ENCODE results near the gene NCAPD2. TPM values are rescaled to one million over a fixed set of nuclear protein-coding genes. Genes with fewer than 3 reads are reported as not detected.
"Not testable (repeated sequence)": the region's sequence is repeated elsewhere in the genome, so short reads cannot be mapped to it uniquely, and the experiment has no call there.

The NCAPD2 gene
- total RNA-seq, 1 experiment from 2014 or later, result 204 TPM

DNA sequence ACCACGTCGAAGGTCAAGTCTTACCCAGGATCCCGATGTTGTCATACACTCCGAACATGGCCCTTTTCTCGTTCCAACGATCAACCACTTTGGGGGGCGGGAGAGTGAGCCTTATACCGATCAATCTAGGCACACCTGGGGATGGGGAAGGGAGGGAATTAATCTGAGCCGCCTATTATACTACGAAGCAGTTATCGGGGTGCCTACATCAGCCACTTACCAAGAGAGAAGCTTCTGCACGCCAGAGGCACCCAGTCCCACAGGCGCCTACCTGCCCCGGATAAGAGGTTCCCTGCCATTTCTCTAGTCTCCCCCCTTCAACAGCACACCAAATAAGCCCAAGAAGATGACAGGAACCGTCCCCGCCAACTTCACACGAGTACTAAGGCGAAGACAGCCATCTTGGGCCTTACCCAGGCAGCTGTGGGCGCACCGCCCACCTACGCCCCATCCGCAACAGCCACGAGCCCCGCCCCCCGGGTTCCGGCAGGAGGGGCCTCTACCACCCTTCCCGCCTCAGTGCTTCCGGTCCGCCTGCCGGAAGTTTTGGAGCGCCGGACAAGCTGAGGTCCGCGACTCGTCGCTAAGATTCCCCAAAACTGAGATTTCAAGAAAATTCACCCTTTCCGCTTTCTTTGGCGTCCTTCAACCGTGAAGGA is 935 bp upstream of the NCAPD2 start, which contains the start of gene MRPL51:
Gene MRPL51, minus strand, starts transcription at position 425 of the 659 bp plus-strand sequence. Its CDS starts 126 bp downstream, at position 299.
- peak within 1 kb of the TSS; percentile 96 for H3K27ac Mint-ChIP-seq (ENCODE audit: unreplicated experiment)
- ChIA-PET CTCF (interaction anchor here (0.6 to 1.3 kb wide), 8 partner anchors 28 to 273 kb away, joined by 3 to 13 read pairs (median 4); partner anchors contain the start of genes GAPDH and PTMS), POLR2A (interaction anchor here (0.5 to 1.7 kb wide), 20 partner anchors 8 to 419 kb away, joined by 3 to 52 read pairs (median 5); partner anchors contain the start of genes GAPDH, LTBR, NOP2 and VAMP1)
- intact Hi-C loops (cut with micrococcal nuclease; ENCODE audit: unreplicated experiment), result loop anchor here (1.0 kb wide), 1 partner anchor 23 kb away; the partner anchor contains the start of gene VAMP1
- H3K36me3 ChIP-seq (ENCODE audit: control insufficient read depth, insufficient read depth, low read length), result peaks cover 5% of the 10 kb centered on the region; the same call in 1 of the 2 replicates
- TF ChIP-seq, protein P1, sequence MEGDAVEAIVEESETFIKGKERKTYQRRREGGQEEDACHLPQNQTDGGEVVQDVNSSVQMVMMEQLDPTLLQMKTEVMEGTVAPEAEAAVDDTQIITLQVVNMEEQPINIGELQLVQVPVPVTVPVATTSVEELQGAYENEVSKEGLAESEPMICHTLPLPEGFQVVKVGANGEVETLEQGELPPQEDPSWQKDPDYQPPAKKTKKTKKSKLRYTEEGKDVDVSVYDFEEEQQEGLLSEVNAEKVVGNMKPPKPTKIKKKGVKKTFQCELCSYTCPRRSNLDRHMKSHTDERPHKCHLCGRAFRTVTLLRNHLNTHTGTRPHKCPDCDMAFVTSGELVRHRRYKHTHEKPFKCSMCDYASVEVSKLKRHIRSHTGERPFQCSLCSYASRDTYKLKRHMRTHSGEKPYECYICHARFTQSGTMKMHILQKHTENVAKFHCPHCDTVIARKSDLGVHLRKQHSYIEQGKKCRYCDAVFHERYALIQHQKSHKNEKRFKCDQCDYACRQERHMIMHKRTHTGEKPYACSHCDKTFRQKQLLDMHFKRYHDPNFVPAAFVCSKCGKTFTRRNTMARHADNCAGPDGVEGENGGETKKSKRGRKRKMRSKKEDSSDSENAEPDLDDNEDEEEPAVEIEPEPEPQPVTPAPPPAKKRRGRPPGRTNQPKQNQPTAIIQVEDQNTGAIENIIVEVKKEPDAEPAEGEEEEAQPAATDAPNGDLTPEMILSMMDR (IDR thresholded peaks at IDR 0.05; ENCODE audit: insufficient read depth in 1 of 2, low read depth in 1 of 2, low read length in 1 of 2, severe bottlenecking in 1 of 2, unreplicated experiment in 1 of 2), result no peak
- peaks cover 63% of the 10 kb centered on the region for H3K36me3 Mint-ChIP-seq (ENCODE audit: insufficient read depth, unreplicated experiment)
- peak; percentile 98 to 100 for DNase-seq
- H3K4me3 Mint-ChIP-seq (ENCODE audit: unreplicated experiment), result peak within 1 kb of the TSS; percentile 92
- peaks cover 10% of the 10 kb centered on the region for H3K4me1 Mint-ChIP-seq (ENCODE audit: low read depth, unreplicated experiment)
- H3K27me3 ChIP-seq (replicated peaks; ENCODE audit: control insufficient read depth, insufficient read depth, low read length), result no peaks in the 10 kb centered on the region
- no peaks in the 10 kb centered on the region for H3K27me3 Mint-ChIP-seq (ENCODE audit: insufficient read depth, unreplicated experiment)
- H3K9me3 ChIP-seq, result no peaks in the 10 kb centered on the region
- H3K4me1 ChIP-seq, result peaks cover 12% of the 10 kb centered on the region
- H3K4me3 ChIP-seq (ENCODE audit: low read depth, low read length), result peak within 1 kb of the TSS; percentile 81
- no TSS peak for BruUV-seq (replicated peaks)
- H3K9me3 Mint-ChIP-seq (ENCODE audit: unreplicated experiment), result no peaks in the 10 kb centered on the region

DNA sequence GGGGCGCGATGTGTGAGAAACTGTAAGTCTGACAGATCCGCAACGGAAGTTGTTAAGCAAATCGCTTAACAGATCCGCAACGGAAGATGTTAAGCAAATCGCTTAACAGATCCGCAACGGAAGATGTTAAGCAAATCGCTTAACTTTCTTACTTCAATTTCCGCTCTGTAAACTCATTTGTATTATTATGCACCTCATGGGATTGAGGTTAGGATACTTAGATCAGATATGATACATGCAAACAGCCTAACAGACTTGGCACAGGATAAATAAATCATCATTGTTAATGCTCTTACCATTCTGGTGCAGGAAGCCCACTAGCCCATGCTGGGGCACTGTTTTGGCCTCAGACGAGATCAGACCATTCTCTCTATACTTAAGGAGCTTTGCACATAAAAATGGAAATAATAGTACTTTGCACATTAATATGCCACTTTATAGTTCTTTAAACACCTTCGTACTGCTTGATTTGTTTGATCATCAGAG is 399 bp downstream of the NCAPD2 start:
- Mint-ChIP-seq H3K9me3 (ENCODE audit: unreplicated experiment) (no peaks in the 10 kb centered on the region), H3K4me3 (ENCODE audit: unreplicated experiment) (peak overlapping the region; percentile 92), H3K4me1 (ENCODE audit: low read depth, unreplicated experiment) (peaks cover 10% of the 10 kb centered on the region), H3K27me3 (ENCODE audit: insufficient read depth, unreplicated experiment) (no peaks in the 10 kb centered on the region), H3K27ac (ENCODE audit: unreplicated experiment) (peak overlapping the region; percentile 96), H3K36me3 (ENCODE audit: insufficient read depth, unreplicated experiment) (peaks cover 73% of the 10 kb centered on the region)
- peak in 1 of 2 experiments; percentile 32 for DNase-seq
- ChIA-PET CTCF (interaction anchor here (0.6 to 2.9 kb wide), 3 partner anchors 29 to 43 kb away, joined by 3 to 12 read pairs (median 3); no protein-coding TSS in a partner anchor), POLR2A (interaction anchor here (0.9 to 2.4 kb wide), 3 partner anchors 35 to 74 kb away, joined by 4 to 39 read pairs (median 5); partner anchors contain the start of genes GAPDH and NOP2)
- intact Hi-C loops (cut with micrococcal nuclease; ENCODE audit: unreplicated experiment), result loop anchor here (1.0 kb wide), 2 partner anchors 40 to 71 kb away; partner anchors contain the start of gene GAPDH
- Histone ChIP-seq H3K36me3 (ENCODE audit: control insufficient read depth, insufficient read depth, low read length) (peaks cover 5% of the 10 kb centered on the region), H3K9me3 (no peaks in the 10 kb centered on the region), H3K4me3 (ENCODE audit: low read depth, low read length) (peak overlapping the region; percentile 57), H3K27me3 (replicated peaks; ENCODE audit: control insufficient read depth, insufficient read depth, low read length) (no peaks in the 10 kb centered on the region), H3K4me1 (peaks cover 12% of the 10 kb centered on the region)
- TF ChIP-seq, protein P1 (IDR thresholded peaks at IDR 0.05; ENCODE audit: insufficient read depth in 1 of 2, low read depth in 1 of 2, low read length in 1 of 2, severe bottlenecking in 1 of 2, unreplicated experiment in 1 of 2), result no peak
- TSS peak; percentile 71 for BruUV-seq (replicated peaks)

DNA sequence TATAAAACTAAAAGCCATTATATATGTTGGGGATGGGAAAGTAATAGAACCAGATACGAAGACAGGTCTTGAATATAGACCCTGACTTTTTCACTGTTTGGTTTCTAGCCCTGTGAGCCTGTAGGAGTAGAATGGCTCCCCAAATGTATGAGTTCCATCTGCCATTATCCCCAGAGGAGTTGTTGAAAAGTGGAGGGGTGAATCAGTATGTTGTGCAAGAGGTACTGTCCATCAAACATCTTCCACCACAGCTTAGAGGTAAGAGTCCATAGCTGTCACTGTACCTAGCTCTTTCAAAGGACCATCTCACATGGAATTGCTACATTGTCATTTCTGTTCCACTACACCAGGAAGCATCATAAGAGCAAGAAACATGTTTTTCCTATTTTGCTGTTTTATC is 1.1 kb downstream of the NCAPD2 start:
- Mint-ChIP-seq H3K27ac (ENCODE audit: unreplicated experiment) (peak overlapping the region; percentile 96), H3K4me3 (ENCODE audit: unreplicated experiment) (peak overlapping the region; percentile 92), H3K4me1 (ENCODE audit: low read depth, unreplicated experiment) (peaks cover 10% of the 10 kb centered on the region), H3K27me3 (ENCODE audit: insufficient read depth, unreplicated experiment) (no peaks in the 10 kb centered on the region), H3K9me3 (ENCODE audit: unreplicated experiment) (no peaks in the 10 kb centered on the region), H3K36me3 (ENCODE audit: insufficient read depth, unreplicated experiment) (peaks cover 74% of the 10 kb centered on the region)
- Histone ChIP-seq H3K9me3 (no peaks in the 10 kb centered on the region), H3K4me3 (ENCODE audit: low read depth, low read length) (peak overlapping the region; percentile 57), H3K27me3 (replicated peaks; ENCODE audit: control insufficient read depth, insufficient read depth, low read length) (no peaks in the 10 kb centered on the region), H3K4me1 (peaks cover 12% of the 10 kb centered on the region), H3K36me3 (ENCODE audit: control insufficient read depth, insufficient read depth, low read length) (peaks cover 5% of the 10 kb centered on the region)
- POLR2A ChIA-PET, result interaction anchor here (0.9 to 2.4 kb wide), 2 partner anchors 34 to 39 kb away, joined by 4 to 39 read pairs; partner anchors contain the start of gene GAPDH
- intact Hi-C loops (cut with micrococcal nuclease; ENCODE audit: unreplicated experiment), result loop anchor here (1.0 kb wide), 2 partner anchors 39 to 72 kb away; partner anchors contain the start of gene GAPDH
- DNase-seq, result no peak
- TF ChIP-seq, protein P1 (IDR thresholded peaks at IDR 0.05; ENCODE audit: insufficient read depth in 1 of 2, low read depth in 1 of 2, low read length in 1 of 2, severe bottlenecking in 1 of 2, unreplicated experiment in 1 of 2), result no peak
- no TSS peak for BruUV-seq (replicated peaks)
- CTCF ChIA-PET, result interaction anchor here (0.8 to 2.9 kb wide), 2 partner anchors 30 to 43 kb away, joined by 3 to 12 read pairs; no protein-coding TSS in a partner anchor

DNA sequence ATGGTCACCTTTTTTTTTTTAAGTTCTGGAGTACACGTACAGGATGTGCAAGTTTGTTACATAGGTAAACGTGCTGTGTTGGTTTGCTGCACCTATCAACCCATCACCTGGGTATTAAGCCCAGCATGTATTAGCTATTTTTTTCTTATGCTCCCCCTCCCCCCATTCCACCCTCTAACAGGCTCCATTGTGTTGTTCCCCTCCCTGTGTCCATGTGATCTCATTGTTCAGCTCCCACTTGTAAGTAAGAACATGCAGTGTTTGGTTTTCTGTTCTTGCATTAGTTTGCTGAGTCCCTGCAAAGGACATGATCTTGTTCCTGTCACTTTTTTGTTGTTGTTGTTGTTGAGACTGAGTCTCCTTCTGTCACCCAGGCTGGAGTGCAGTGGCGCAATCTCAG is 3.4 kb downstream of the NCAPD2 start:
- DNase-seq; H3K27me3 Mint-ChIP-seq (ENCODE audit: insufficient read depth, unreplicated experiment); H3K9me3 ChIP-seq; H3K27me3 ChIP-seq (replicated peaks; ENCODE audit: control insufficient read depth, insufficient read depth, low read length); H3K36me3 ChIP-seq (ENCODE audit: control insufficient read depth, insufficient read depth, low read length); H3K27ac Mint-ChIP-seq (ENCODE audit: unreplicated experiment); BruUV-seq (replicated peaks); H3K4me3 ChIP-seq (ENCODE audit: low read depth, low read length); H3K9me3 Mint-ChIP-seq (ENCODE audit: unreplicated experiment); intact Hi-C loops (cut with micrococcal nuclease; ENCODE audit: unreplicated experiment); H3K4me3 Mint-ChIP-seq (ENCODE audit: unreplicated experiment): not testable (repeated sequence)
- H3K36me3 Mint-ChIP-seq (ENCODE audit: insufficient read depth, unreplicated experiment), result peaks cover 67% of the 10 kb centered on the region
- CTCF ChIA-PET, result interaction anchor here (0.6 kb wide), 1 partner anchor 172 kb away, joined by 3 read pairs; no protein-coding TSS in a partner anchor
- POLR2A ChIA-PET, result interaction anchor here (0.6 kb wide), 1 partner anchor 26 kb away, joined by 4 read pairs; no protein-coding TSS in a partner anchor
- peaks cover 12% of the 10 kb centered on the region for H3K4me1 ChIP-seq
- peaks cover 10% of the 10 kb centered on the region for H3K4me1 Mint-ChIP-seq (ENCODE audit: low read depth, unreplicated experiment)
